ENCODE data around the gene DOLK. TPM values are rescaled to one million over a fixed set of nuclear protein-coding genes. Genes with fewer than 3 reads are reported as not detected.

The DOLK gene
- polyA plus RNA-seq, 2 of the 4 experiments (the other 2 are of a cell fraction), result 22.8 to 25.4 TPM

GRCh38 chr9:128910906-128911305 lies 36.5 kb downstream of the DOLK start:
- DNase-seq (ENCODE audit: low read depth in 1 of 2, low spot score in 1 of 2) (no peak), FAIRE-seq (no peak), ATAC-seq (peak in 1 of 2 experiments; percentile 15; a peak in 2 of 6 replicates)
- CTCF ChIA-PET, result interaction anchor here (0.5 to 3.2 kb wide), 2 partner anchors 15 to 16 kb away, joined by 3 to 21 read pairs; no protein-coding TSS in a partner anchor
- Histone ChIP-seq H3K9me3 (no peaks in the 10 kb centered on the region), H3K4me2 (peak overlapping the region; percentile 79), H3K4me3 (no peak overlapping the region), H3K4me1 (peaks cover 47% of the 10 kb centered on the region), H3K27ac (peak overlapping the region; percentile 91 to 97)
- POLR2A ChIA-PET, result no interaction called here
- 66% methylated on average over 6 of the region's 6 CpGs for WGBS (ENCODE audit: missing lambda C conversion rate)
- TF ChIP-seq RFX5 (IDR thresholded peaks at IDR 0.05), result no peak
- no peak for TF ChIP-seq MAX (IDR thresholded peaks at IDR 0.05)
- no peak for TF ChIP-seq ATOH8 (CRISPR knock-in tag; IDR thresholded peaks at IDR 0.05; ENCODE audit: low read depth)
- TF ChIP-seq MAFK (IDR thresholded peaks at IDR 0.05; ENCODE audit: partially characterized antibody), result no peak
- no peak for TF ChIP-seq BCL3 (IDR thresholded peaks at IDR 0.05)
- TF ChIP-seq CEBPB (IDR thresholded peaks at IDR 0.05), result no peak
- TF ChIP-seq MYC (IDR thresholded peaks at IDR 0.05; ENCODE audit: borderline replicate concordance, low read length), result no peak
- no peak for TF ChIP-seq REST (IDR thresholded peaks at IDR 0.05)
- TF ChIP-seq NPAS2 (CRISPR knock-in tag; IDR thresholded peaks at IDR 0.05; ENCODE audit: borderline replicate concordance), result no peak
- no peak for TF ChIP-seq KDM1A (IDR thresholded peaks at IDR 0.05; ENCODE audit: low read depth)
- no peak for TF ChIP-seq JUN (IDR thresholded peaks at IDR 0.05)
- TF ChIP-seq CBX2 (IDR thresholded peaks at IDR 0.05; ENCODE audit: borderline replicate concordance, low read depth), result no peak
- no peak for TF ChIP-seq FOSL2 (IDR thresholded peaks at IDR 0.05)
- TF ChIP-seq FOSL2 (CRISPR knock-in tag; IDR thresholded peaks at IDR 0.05), result no peak

- H3K27ac ChIP-seq, result peak overlapping the region; percentile 91 to 97; a peak in 4 of 6 replicates
- ATAC-seq, result no peak
- WGBS (ENCODE audit: missing lambda C conversion rate), result 97% methylated on average over 4 of the region's 4 CpGs
- peaks cover 47% of the 10 kb centered on the region for H3K4me1 ChIP-seq
- DNase-seq (ENCODE audit: low read depth in 1 of 2, low spot score in 1 of 2), result no peak
- TF ChIP-seq JUN (IDR thresholded peaks at IDR 0.05) (no peak), HMGXB4 (CRISPR knock-in tag; IDR thresholded peaks at IDR 0.05; ENCODE audit: borderline replicate concordance) (no peak), MAZ (IDR thresholded peaks at IDR 0.05; ENCODE audit: borderline replicate concordance, low read depth, low read length) (no peak), ELK1 (IDR thresholded peaks at IDR 0.05; ENCODE audit: low read depth, low read length) (no peak), ZC3H11A (IDR thresholded peaks at IDR 0.05) (no peak), NFE2L2 (conservative IDR thresholded peaks at IDR 0.05; ENCODE audit: low read length) (no peak), CBX2 (IDR thresholded peaks at IDR 0.05; ENCODE audit: borderline replicate concordance, low read depth) (no peak), FOSL2 (IDR thresholded peaks at IDR 0.05) (no peak), FOSL2 (CRISPR knock-in tag; IDR thresholded peaks at IDR 0.05) (no peak), ZNF302 (CRISPR knock-in tag; IDR thresholded peaks at IDR 0.05) (no peak), RNF2 (IDR thresholded peaks at IDR 0.05; ENCODE audit: borderline replicate concordance, low read depth) (no peak), CEBPB (IDR thresholded peaks at IDR 0.05) (no peak), SMC3 (IDR thresholded peaks at IDR 0.05) (no peak), CHD4 (IDR thresholded peaks at IDR 0.05; ENCODE audit: borderline replicate concordance) (no peak), KDM1A (IDR thresholded peaks at IDR 0.05; ENCODE audit: low read depth) (no peak), HOXB5 (CRISPR knock-in tag; IDR thresholded peaks at IDR 0.05) (no peak), HDAC2 (IDR thresholded peaks at IDR 0.05) (no peak), CBX8 (IDR thresholded peaks at IDR 0.05) (no peak)
- no peak for FAIRE-seq
- no peak overlapping the region for H3K4me3 ChIP-seq
- H3K9me3 ChIP-seq, result no peaks in the 10 kb centered on the region
- ChIA-PET POLR2A (no interaction called here), CTCF (interaction anchor here (1.4 to 3.2 kb wide), 5 partner anchors 14 to 46 kb away, joined by 5 to 21 read pairs (median 6); partner anchors contain the start of genes KYAT1 and LRRC8A)
- H3K4me2 ChIP-seq, result no peak overlapping the region
Measured at GRCh38 chr9:128909859-128910258, 37.5 kb downstream of the DOLK start.

Measured in A549 (cell line).